CD4-positive, alpha-beta memory T cell (primary cell): ENCODE measurements around the gene MCC. TPM values are rescaled to one million over a fixed set of nuclear protein-coding genes. Genes with fewer than 3 reads are reported as not detected.

Experiments used
- CTCF ChIA-PET: fragments of 350-600 bp; sonication (Branson Sonifier 250); formaldehyde crosslinking; loops from one replicate; lab custom pipeline; 2021; ENCODE audit warnings: inconsistent platforms; ENCODE audit not compliant: partially characterized antibody; lab: Charles Lee
- POLR2A ChIA-PET: fragments of 350-600 bp; sonication (Branson Sonifier 250); formaldehyde crosslinking; loops from one replicate; lab custom pipeline; 2021; ENCODE audit not compliant: partially characterized antibody; lab: Charles Lee
- DNase-seq, 5 donors: peaks; one replicate each; pipeline versions ENCODE4 v3.0.0 to v3.0.0-alpha.2; 2020 to 2022; ENCODE audit warnings: mixed read lengths in 1 of 5
- H3K27ac ChIP-seq: one replicate; pipeline ENCODE4 v1.7.0; 2013; ENCODE audit warnings: low read depth, low read length
- H3K27me3 ChIP-seq: 2 replicates; pipeline ENCODE4 v1.7.0; 2013; ENCODE audit warnings: mild to moderate bottlenecking, low read length, moderate library complexity; ENCODE audit not compliant: insufficient read depth
- H3K36me3 ChIP-seq: 2 replicates; pipeline ENCODE4 v1.7.0; 2013; ENCODE audit warnings: mild to moderate bottlenecking, low read length, moderate library complexity; ENCODE audit not compliant: insufficient read depth
- H3K4me1 ChIP-seq: 2 replicates; pipeline ENCODE4 v1.7.0; 2013; ENCODE audit warnings: mild to moderate bottlenecking, low read length, moderate library complexity; ENCODE audit not compliant: insufficient read depth
- H3K4me3 ChIP-seq, 2 donors: one replicate each; pipeline ENCODE4 v1.7.0; 2013; ENCODE audit warnings: low read length in 2 of 2, mild to moderate bottlenecking in 1 of 2
- H3K9me3 ChIP-seq, 2 donors: one replicate each; pipeline ENCODE4 v1.7.0; 2013; ENCODE audit warnings: low read length in 2 of 2, control low read depth in 1 of 2; ENCODE audit not compliant: control insufficient read depth in 1 of 2
- H3K27ac Mint-ChIP-seq, 7 donors: one replicate each; pipeline ENCODE4 v1.8.0; 2020 to 2021; ENCODE audit warnings: mixed read lengths in 7 of 7, mild to moderate bottlenecking in 6 of 7, inconsistent platforms in 3 of 7, moderate library complexity in 3 of 7
- H3K27me3 Mint-ChIP-seq, 2 donors: one replicate each; pipeline ENCODE4 v1.8.0; 2020 to 2021; ENCODE audit warnings: mixed read lengths in 2 of 2
- H3K36me3 Mint-ChIP-seq, 2 donors: one replicate each; pipeline ENCODE4 v1.8.0; 2020 to 2021; ENCODE audit warnings: mixed read lengths in 2 of 2, inconsistent platforms in 1 of 2, mild to moderate bottlenecking in 1 of 2
- H3K4me1 Mint-ChIP-seq, 4 donors: one replicate each; pipeline ENCODE4 v1.8.0; 2020 to 2021; ENCODE audit warnings: mixed read lengths in 4 of 4, mild to moderate bottlenecking in 1 of 4
- H3K4me3 Mint-ChIP-seq, 8 donors: one replicate each; pipeline ENCODE4 v1.8.0; 2020 to 2021; ENCODE audit warnings: mixed read lengths in 8 of 8, mild to moderate bottlenecking in 7 of 8, moderate library complexity in 6 of 8, inconsistent platforms in 3 of 8
- H3K9me3 Mint-ChIP-seq, 8 donors: one replicate each; pipeline ENCODE4 v1.8.0; 2020 to 2021; ENCODE audit warnings: mixed read lengths in 8 of 8, mild to moderate bottlenecking in 5 of 8, inconsistent platforms in 3 of 8, moderate library complexity in 1 of 8
- intact Hi-C: fragments of 100-400 bp; cut with micrococcal nuclease; formaldehyde crosslinking; loops from one replicate; pipeline ENCODE4 v1.15.1; 2023
- polyA plus RNA-seq, 2 donors: library from polyadenylated mRNA; unstranded; fragments of 300-500 nt; fragmentation: Illumina TruSeq; gene quantifications; one replicate each; pipeline ENCODE4 v1.2.3, GENCODE V29; 2021
- total RNA-seq, 2 experiments: library from RNA; stranded (reverse); gene quantifications; one replicate each; pipeline ENCODE4 v1.2.3, GENCODE V29; 2021

MCC gene
- total and polyA plus RNA-seq, 4 experiments from 2014 or later = 0.92 to 12.1 (median 7.7) TPM

DNA sequence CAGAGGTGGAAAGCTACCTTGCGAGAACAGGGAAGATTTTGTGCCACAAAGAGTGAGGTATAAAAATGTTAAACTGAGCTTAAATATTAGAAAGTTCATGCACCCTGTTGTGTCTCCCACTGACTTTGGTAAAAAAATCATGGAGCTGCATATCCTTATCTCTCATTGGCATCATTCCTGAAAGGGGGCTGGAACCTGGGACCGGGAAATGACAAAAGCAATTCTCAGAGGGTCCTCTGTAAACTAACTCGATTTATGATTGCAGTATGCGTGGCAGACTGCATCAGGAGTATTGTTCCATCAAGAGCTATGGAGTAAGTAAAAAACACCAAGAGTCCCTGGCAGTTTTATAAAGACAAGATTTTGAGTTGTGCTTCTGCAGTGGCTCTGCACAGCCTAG lies 362.9 kb downstream of the MCC start:
- ChIA-PET POLR2A (no interaction called here), CTCF (interaction anchor here (1.0 kb wide), 1 partner anchor 129 kb away, joined by 4 read pairs; no protein-coding TSS in a partner anchor)
- Mint-ChIP-seq H3K4me3 (no peak overlapping the region), H3K36me3 (peaks cover 2 to 24% of the 10 kb centered on the region in 2 donors), H3K27me3 (no peaks in the 10 kb centered on the region), H3K27ac (no peak overlapping the region), H3K9me3 (peaks cover 0 to 14% (median 1%) of the 10 kb centered on the region in 8 donors), H3K4me1 (no peaks in the 10 kb centered on the region)
- no peak overlapping the region for H3K27ac ChIP-seq
- no peaks in the 10 kb centered on the region for H3K36me3 ChIP-seq
- intact Hi-C loops = no loop called here
- no peaks in the 10 kb centered on the region for H3K27me3 ChIP-seq
- no peaks in the 10 kb centered on the region for H3K9me3 ChIP-seq
- H3K4me1 ChIP-seq = no peaks in the 10 kb centered on the region
- no peak for DNase-seq
- H3K4me3 ChIP-seq = no peak overlapping the region

DNA sequence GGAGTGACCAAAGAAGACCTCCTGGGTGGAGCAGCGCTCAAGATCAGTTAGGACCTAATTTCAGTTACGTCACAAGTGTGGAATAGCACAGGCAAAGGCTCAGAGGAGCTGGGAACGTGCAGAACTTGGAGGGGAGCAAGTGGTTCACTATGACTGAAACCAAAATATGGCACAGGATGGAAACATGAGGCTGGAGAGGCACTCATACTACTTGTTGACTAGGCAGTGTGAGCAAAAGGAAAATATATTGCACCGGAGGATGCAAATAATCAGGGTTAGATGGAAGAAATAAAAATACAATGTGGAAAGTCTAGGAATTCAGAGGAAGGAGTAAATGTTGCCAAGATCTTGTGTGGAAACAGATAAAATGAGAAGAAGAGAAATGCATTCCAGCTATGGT lies 363.3 kb downstream of the MCC start:
- H3K4me1 ChIP-seq = no peaks in the 10 kb centered on the region
- CTCF ChIA-PET = interaction anchor here (1.0 kb wide), 1 partner anchor 129 kb away, joined by 4 read pairs; no protein-coding TSS in a partner anchor
- no peaks in the 10 kb centered on the region for H3K9me3 ChIP-seq
- POLR2A ChIA-PET = no interaction called here
- no peak for DNase-seq
- H3K4me3 Mint-ChIP-seq = no peak overlapping the region
- H3K4me3 ChIP-seq = no peak overlapping the region
- intact Hi-C loops = no loop called here
- H3K27ac Mint-ChIP-seq = no peak overlapping the region
- peaks cover 2 to 21% of the 10 kb centered on the region in 2 donors for H3K36me3 Mint-ChIP-seq
- H3K27me3 Mint-ChIP-seq = no peaks in the 10 kb centered on the region
- no peaks in the 10 kb centered on the region for H3K4me1 Mint-ChIP-seq
- H3K9me3 Mint-ChIP-seq = peaks cover 0 to 11% (median under 1%) of the 10 kb centered on the region in 8 donors
- H3K27ac ChIP-seq = no peak overlapping the region
- H3K27me3 ChIP-seq = no peaks in the 10 kb centered on the region
- no peaks in the 10 kb centered on the region for H3K36me3 ChIP-seq

DNA sequence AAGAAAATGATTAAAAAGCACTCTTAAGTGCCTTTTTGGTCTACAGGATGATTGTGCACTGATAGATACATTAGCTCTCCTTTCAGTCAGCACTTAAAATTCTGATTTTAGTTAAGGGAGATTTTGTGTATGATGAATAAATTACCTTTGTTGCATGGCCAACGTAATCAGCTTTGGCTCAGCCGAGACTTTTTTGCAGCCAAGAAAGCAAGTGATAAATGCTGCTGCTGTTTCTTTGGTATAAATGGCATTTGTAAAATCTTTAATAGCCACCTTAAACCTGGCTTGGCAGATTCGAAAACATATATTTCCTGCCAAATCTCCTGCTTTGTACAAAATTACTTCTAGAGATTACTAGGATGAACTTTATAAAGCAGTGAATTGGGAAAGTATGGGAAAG lies 364.0 kb downstream of the MCC start:
- H3K9me3 ChIP-seq = no peaks in the 10 kb centered on the region
- H3K27ac ChIP-seq = no peak overlapping the region
- ChIA-PET CTCF (no interaction called here), POLR2A (no interaction called here)
- Mint-ChIP-seq H3K27me3 (no peaks in the 10 kb centered on the region), H3K36me3 (peaks cover 2 to 20% of the 10 kb centered on the region in 2 donors), H3K4me1 (no peaks in the 10 kb centered on the region), H3K9me3 (peaks cover 0 to 6% (median 0%) of the 10 kb centered on the region in 8 donors), H3K4me3 (no peak overlapping the region), H3K27ac (no peak overlapping the region)
- H3K4me1 ChIP-seq = no peaks in the 10 kb centered on the region
- H3K4me3 ChIP-seq = no peak overlapping the region
- no peaks in the 10 kb centered on the region for H3K27me3 ChIP-seq
- no peak for DNase-seq
- intact Hi-C loops = no loop called here
- no peaks in the 10 kb centered on the region for H3K36me3 ChIP-seq

DNA sequence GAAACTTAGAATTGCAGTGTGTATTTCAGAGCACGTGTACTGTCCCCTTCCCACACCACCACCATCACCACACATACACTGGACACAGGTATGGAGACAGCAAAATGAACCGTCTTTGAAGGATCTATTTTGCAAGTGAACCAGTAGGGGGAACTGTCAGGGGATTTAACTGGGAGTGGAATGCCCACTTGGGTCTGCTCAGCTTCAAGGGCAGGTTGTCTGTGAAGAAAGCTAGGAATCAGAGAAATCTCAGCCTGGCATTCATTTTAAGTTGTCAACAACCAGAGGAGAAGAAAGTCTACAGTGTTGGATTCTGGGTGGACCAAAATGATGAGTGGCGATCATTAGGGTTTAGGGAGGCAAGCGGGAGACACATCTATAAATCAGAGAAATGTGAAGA lies 364.6 kb downstream of the MCC start:
- Histone ChIP-seq H3K4me1 (no peaks in the 10 kb centered on the region), H3K4me3 (no peak overlapping the region), H3K27me3 (no peaks in the 10 kb centered on the region), H3K27ac (no peak overlapping the region), H3K36me3 (no peaks in the 10 kb centered on the region), H3K9me3 (no peaks in the 10 kb centered on the region)
- H3K27me3 Mint-ChIP-seq = no peaks in the 10 kb centered on the region
- peaks cover 4 to 16% of the 10 kb centered on the region in 2 donors for H3K36me3 Mint-ChIP-seq
- H3K9me3 Mint-ChIP-seq = peaks cover 0 to 5% (median 0%) of the 10 kb centered on the region in 8 donors
- DNase-seq = no peak
- H3K27ac Mint-ChIP-seq = no peak overlapping the region
- intact Hi-C loops = no loop called here
- ChIA-PET CTCF (no interaction called here), POLR2A (no interaction called here)
- no peaks in the 10 kb centered on the region for H3K4me1 Mint-ChIP-seq
- no peak overlapping the region for H3K4me3 Mint-ChIP-seq

DNA sequence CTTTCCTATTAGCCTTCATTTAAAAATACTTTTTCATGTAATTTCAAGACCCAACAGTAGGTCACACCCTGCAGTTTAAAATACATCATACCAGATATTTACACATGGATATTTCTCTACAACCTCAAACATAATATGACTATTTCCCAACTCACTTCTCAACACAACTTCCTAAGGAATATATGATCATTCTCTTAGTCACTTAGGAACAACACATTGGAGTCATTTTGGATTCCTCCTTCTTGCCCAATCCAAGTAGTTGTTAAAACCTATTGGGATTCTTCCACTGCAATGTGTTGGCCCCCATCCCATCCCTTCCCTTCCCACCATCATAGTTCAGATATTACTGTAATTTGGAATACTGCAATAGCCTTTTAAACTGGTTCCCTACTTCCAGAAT lies 366.2 kb downstream of the MCC start:
- Histone ChIP-seq H3K27ac (no peak overlapping the region), H3K27me3 (no peaks in the 10 kb centered on the region), H3K9me3 (no peaks in the 10 kb centered on the region), H3K4me3 (no peak overlapping the region), H3K36me3 (no peaks in the 10 kb centered on the region), H3K4me1 (no peaks in the 10 kb centered on the region)
- ChIA-PET POLR2A (no interaction called here), CTCF (no interaction called here)
- peaks cover 0 to 2% (median 0%) of the 10 kb centered on the region in 8 donors for H3K9me3 Mint-ChIP-seq
- H3K36me3 Mint-ChIP-seq = peaks cover 6 to 12% of the 10 kb centered on the region in 2 donors
- no peak overlapping the region for H3K27ac Mint-ChIP-seq
- intact Hi-C loops = no loop called here
- H3K4me1 Mint-ChIP-seq = no peaks in the 10 kb centered on the region
- H3K4me3 Mint-ChIP-seq = no peak overlapping the region
- H3K27me3 Mint-ChIP-seq = no peaks in the 10 kb centered on the region
- DNase-seq = no peak

DNA sequence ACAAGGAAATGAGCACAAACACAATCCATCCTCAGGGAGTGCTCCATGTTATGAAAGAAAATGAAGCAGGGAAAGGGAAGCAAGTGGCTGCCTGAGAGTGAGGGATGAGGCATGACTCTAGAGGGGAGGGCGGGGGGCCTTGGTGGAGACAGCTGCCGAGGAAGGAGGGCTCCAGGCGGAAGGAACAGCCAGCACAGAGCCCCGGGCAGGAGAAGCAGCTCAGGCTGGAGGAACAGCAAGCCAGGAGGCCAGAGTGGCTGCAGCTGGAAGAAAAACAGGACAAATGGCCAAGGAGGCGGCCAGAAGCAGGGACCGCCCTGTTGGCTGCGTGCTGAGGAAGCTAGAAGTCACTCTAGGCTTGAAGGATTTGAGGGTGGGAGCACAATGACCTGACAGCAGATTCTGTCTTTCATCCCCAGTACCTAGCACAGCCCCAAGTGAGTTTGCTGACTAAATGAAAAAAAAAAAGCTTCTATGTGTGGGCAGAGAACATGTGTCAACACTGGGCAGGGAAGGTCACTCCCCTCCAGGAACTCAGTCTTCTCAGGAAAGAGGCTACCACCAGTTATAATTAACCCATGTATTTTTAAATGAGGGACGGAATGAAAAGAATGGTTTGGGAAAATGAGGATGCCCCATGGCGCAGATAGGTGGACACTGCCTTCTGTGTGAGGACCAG lies 368.9 kb downstream of the MCC start:
- Histone ChIP-seq H3K4me1 (no peaks in the 10 kb centered on the region), H3K27ac (no peak overlapping the region), H3K9me3 (no peaks in the 10 kb centered on the region), H3K36me3 (no peaks in the 10 kb centered on the region), H3K4me3 (no peak overlapping the region), H3K27me3 (no peaks in the 10 kb centered on the region)
- Mint-ChIP-seq H3K36me3 (peaks cover 8 to 21% of the 10 kb centered on the region in 2 donors), H3K9me3 (no peaks in the 10 kb centered on the region), H3K27me3 (no peaks in the 10 kb centered on the region), H3K4me3 (no peak overlapping the region), H3K4me1 (no peaks in the 10 kb centered on the region), H3K27ac (no peak overlapping the region)
- CTCF ChIA-PET = no interaction called here
- DNase-seq = no peak
- intact Hi-C loops = no loop called here
- POLR2A ChIA-PET = interaction anchor here (0.6 kb wide), 1 partner anchor 24 kb away, joined by 3 read pairs; no protein-coding TSS in a partner anchor

DNA sequence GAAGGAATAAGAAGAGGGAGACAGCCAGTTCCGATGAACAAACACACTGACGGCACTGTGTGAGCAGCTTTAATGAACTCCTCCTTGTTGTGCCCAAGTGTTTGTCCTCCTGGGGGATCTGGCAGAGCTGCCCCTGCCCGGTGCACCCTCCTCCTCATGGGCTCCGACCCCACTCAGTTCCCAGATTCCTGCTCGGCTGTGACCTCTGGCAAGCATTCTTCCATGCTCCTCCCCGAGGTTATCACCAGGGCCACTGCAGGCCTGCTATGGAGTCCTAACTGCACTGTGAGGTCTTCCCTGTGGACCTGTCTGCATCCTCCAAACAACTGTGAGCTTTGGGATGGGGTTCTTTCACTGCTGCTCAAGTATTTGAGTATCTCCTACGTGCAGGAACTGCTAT lies 369.5 kb downstream of the MCC start:
- Mint-ChIP-seq H3K9me3 (no peaks in the 10 kb centered on the region), H3K27me3 (no peaks in the 10 kb centered on the region), H3K36me3 (peaks cover 10 to 27% of the 10 kb centered on the region in 2 donors), H3K4me1 (peaks cover 0 to 3% (median 0%) of the 10 kb centered on the region in 4 donors), H3K27ac (no peak overlapping the region), H3K4me3 (no peak overlapping the region)
- POLR2A ChIA-PET = interaction anchor here (0.6 kb wide), 2 partner anchors 25 to 89 kb away, joined by 3 read pairs; no protein-coding TSS in a partner anchor
- H3K4me1 ChIP-seq = no peaks in the 10 kb centered on the region
- H3K4me3 ChIP-seq = no peak overlapping the region
- no peaks in the 10 kb centered on the region for H3K36me3 ChIP-seq
- no peaks in the 10 kb centered on the region for H3K9me3 ChIP-seq
- no peak for DNase-seq
- H3K27me3 ChIP-seq = no peaks in the 10 kb centered on the region
- CTCF ChIA-PET = no interaction called here
- no peak overlapping the region for H3K27ac ChIP-seq
- intact Hi-C loops = no loop called here
